Stimulated activated CD8-positive, alpha-beta memory T cell treated with anti-CD3 and anti-CD28 coated beads, Interleukin-7, amount 100 ng/mL, for 48 hours (primary cell): ENCODE data around the gene UGT1A6.
"Not testable (repeated sequence)": the region's sequence is repeated elsewhere in the genome, so short reads cannot be mapped to it uniquely, and the experiment has no call there.

Experiments used
- DNase-seq, 2 donors: peaks; one replicate each; pipeline ENCODE4 v3.0.0-alpha.2; 2020; ENCODE audit warnings: low read depth in 1 of 2; ENCODE audit errors: extremely low read depth in 1 of 2

UGT1A6 gene

DNA sequence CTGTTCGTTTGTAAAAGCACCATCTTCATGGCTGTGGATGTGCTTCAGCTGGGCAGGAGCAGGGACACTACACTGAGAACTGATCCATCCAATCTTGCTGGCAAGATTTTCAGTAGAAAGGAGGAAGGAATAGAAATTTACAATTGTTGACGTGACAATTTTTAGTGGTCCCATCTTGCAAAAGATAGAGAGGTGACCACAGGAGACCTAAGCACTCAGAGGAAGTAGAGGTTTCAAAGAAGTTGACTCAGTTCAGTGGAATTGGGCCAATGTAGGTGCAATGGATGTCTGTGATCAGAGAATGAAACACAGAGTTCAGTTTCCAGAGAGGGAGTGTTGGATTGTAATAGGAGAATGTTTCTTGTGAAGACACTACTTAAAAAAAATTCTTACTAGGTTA lies 21.4 kb downstream of the UGT1A6 start:
- DNase-seq = no peak

DNA sequence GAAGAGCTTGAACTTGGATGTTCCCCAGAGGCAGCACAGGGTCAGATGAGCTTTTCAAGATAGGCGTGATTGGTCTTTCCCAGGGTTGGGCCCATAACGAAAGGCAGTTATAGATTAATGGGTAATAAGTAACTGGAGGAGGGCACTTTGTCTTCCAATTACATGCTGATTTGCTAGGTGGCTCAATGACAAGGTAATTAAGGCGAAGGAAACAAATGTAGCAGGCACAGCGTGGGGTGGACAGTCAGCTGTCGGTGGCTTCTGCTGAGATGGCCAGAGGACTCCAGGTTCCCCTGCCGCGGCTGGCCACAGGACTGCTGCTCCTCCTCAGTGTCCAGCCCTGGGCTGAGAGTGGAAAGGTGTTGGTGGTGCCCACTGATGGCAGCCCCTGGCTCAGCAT lies 25.9 kb downstream of the UGT1A6 start, which contains the start of gene UGT1A4:
Gene UGT1A4 (plus strand): TSS at position 185 of the 400 bp plus-strand sequence. CDS start 85 bp downstream, at position 270.
- no peak for DNase-seq

DNA sequence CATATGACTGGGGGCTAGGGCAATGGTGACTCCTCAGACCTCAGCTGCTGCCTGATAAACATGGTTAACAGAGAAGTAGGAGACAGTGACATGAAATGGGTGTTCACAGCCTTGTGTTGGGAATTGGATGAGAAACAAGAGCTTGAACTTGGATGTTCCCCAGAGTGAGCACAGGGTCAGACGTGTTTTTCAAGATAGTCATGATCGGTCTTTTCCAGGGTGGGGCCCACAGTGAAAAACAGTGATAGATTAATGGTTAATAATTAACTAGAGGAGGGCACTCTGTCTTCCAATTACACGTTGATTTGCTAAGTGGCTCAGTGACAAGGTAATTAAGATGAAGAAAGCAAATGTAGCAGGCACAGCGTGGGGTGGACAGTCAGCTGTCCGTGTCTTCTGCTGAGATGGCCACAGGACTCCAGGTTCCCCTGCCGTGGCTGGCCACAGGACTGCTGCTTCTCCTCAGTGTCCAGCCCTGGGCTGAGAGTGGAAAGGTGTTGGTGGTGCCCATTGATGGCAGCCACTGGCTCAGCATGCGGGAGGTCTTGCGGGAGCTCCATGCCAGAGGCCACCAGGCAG lies 36.1 kb downstream of the UGT1A6 start, which contains the start of gene UGT1A3:
Gene UGT1A3 (plus strand): TSS at position 320 of the 579 bp plus-strand sequence. CDS start 85 bp downstream, at position 405.
- DNase-seq = no peak

DNA sequence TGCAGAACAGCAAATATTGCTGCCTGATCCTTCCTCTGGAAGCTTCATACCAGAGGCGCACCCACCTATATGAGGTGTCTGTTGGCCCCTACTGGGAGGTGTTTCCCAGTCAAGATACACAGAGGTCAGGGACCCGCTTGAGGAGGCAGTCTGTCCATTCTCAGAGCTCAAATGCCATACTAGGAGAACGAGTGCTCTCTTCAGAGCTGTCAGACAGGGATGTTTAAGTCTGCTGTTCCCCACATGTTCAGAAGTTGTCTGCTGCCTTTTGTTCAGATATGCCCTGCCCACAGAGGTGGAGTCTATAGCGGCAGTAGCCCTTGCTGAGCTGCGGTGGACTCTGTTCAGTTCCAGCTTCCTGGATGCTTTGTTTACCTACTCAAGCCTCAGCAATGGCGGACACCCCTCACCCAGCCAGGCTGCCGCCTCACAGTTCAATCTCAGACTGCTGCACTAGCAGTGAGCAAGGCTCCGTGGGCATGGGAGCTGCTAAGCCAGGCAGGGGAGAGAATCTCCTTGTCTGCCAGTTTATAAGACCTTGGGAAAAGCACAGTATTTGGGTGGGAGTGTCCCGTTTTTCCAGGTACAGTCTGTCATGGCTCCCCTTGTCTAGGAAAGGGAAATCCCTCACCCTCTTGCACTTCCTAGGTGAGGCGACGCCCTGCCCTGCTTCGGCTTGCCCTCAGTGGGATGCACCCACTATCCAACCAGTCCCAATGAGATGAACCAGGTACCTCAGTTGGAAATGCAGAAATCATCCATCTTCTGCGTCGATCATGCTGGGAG lies 44.4 kb downstream of the UGT1A6 start:
- DNase-seq = not testable (repeated sequence)

DNA sequence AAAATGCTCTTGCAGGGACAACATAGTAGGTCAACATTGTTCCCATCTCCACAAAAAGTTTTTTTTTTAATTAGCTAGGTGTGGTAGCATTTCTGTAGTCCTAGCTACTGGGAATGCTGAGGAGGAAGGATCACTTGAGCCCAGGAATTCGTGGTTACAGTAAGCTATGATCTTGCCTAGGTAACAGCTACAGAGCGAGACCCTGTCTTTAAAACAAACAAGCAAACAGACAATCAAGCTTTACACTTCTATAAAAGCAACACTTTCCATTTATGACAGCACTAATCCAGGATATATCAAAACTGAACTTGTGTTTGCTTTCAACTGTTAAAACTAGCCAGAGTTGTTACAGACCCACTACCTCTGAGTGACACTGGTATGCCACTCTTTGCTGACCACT lies 48.2 kb downstream of the UGT1A6 start:
- DNase-seq = no peak

DNA sequence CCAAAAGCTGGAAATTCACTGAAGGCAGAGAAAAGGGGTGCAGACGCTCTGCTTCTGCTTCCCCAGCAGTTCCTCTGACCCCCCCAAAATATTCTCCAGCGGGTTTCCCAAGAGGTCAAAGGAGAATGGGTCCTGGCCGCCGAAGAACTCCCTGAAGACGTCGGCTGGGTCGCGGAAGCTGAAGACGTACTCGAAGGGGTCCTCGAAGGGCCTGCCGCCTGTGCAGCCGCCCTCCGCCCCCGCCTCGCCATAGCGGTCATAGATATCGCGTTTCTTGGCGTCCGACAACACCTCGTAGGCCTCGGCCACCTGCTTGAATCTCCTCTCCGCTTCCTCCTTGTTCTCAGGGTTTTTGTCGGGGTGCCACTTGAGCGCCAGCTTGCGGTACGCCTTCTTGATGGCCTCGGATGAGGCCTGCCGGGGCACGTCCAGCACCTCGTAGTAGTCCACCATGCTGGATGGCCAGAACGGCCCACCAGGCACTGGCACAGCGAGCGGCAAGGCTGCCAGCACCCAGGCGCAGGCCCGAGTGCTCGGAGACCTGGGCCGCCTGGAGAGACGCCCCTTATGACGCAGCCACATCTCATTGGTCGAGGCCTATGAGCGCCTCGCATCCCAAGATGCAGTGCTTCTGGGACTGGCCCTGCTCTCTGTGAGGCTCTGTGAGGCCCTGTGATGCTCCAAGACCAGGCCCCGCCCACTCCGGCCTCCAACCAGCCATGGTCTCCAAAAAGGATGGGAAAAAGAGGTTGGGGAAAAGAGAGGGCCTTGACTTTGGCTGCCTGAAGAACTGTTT lies 51.0 kb downstream of the UGT1A6 start:
- no peak for DNase-seq

DNA sequence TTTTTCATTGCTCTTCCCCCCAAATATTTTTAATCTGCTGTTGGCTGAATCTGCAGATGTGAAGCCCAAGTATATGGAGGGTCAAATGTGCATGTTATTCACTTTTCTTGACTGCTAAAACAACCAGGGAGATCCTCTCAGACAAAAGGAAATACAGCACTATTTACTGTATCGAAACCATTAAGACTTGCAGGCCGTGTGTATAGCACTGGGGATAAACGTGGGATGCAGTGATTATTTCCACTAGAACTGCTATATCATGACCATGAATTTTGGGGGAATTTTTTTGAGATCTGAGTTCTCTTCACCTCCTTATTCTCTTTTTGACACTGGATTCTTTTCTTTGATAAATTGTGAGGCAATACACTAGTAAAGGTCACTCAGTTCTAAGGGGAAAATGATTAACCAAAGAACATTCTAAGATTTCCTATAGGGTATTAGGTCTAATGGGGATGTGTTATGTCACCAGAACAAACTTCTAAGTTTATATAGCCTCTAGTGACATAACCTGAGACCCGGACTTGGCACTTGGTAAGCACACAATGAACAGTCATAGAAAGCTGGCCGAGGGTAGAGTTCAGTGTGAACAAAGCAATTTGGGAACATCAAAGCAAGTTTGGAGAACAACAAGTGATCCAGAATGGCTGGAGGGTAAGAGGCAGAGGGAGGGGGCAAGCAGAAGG lies 52.5 kb downstream of the UGT1A6 start:
- DNase-seq = no peak

DNA sequence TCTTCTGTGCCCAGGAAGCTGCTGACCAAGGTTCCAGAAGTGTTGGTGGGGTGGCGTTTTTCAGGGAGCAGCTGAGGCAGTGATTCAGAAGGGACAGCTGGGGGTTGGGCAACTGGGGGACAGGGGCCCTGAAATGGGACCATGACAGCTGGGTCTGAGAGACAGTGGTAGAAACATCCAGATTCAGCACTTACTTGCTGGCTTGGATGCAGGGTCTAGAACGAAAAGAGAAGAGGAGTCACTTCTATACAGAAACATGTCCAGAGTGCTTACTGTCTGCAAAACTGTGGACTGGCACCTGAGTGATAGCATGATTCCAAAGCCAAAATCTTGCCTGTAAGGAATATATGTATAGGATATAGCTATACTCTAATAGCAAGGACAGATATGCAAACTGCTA lies 53.1 kb downstream of the UGT1A6 start:
- DNase-seq = not testable (repeated sequence)

DNA sequence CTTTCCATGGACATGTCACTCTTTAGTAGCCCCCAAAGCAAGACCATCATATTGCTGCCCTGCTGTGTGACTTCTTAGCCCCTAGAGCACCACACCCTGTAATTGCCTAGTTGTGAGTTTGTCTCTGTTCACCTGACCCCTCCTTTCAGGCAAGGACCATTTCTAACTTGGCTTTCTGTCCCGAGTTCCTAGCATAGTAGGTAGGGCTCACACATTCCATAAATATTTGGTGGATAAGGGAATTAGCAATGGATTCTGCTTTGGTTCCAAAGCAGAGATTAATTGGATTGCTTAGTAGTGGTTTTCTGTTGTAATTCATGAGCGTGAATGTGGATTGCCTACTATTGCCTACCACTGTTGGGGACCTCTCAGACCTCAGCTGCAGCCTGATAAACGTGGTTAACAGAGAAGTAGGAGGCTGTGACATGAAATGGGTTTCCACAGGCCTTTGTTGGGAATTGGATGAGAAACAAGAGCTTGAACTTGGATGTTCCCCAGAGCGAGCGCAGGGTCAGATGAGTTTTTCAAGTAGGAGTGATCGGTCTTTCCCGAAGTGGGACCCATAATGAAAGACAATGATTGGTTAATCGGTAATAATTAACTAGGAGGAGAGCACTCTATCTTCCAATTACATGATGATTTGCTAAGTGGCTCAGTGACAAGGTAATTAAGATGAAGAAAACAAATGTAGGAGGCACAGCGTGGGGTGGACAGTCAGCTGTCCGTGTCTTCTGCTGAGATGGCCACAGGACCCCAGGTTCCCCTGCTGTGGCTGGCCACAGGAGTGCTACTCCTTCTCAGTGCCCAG lies 54.0 kb downstream of the UGT1A6 start:
- DNase-seq = no peak

DNA sequence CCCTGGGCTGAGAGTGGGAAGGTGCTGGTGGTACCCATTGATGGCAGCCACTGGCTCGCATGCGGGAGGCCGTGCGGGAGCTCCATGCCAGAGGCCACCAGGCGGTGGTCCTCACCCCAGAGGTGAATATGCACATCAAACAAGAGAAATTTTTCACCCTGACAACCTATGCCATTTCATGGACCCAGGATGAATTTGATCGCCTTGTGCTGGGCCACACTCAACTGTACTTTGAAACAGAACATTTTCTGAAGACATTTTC lies 54.5 kb downstream of the UGT1A6 start:
- DNase-seq = no peak

DNA sequence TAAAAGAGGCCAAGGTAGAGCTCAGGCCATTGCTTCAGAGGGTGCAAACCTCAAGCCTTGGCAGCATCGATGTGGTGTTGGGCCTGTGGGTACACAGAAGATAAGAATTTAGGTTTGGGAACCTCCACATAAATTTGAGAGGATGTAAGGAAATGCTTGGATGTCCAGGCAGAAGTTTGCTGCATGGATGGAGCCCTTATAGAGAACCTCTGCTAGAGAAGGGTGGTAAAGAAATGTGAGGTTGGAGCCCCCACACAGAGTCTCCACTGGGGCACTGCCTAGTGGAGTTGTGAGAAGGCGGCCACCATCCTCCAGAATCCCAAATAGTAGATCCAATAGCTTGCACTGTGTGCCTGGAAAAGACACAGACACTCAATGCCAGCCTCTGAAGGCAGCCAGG lies 58.0 kb downstream of the UGT1A6 start:
- not testable (repeated sequence) for DNase-seq

DNA sequence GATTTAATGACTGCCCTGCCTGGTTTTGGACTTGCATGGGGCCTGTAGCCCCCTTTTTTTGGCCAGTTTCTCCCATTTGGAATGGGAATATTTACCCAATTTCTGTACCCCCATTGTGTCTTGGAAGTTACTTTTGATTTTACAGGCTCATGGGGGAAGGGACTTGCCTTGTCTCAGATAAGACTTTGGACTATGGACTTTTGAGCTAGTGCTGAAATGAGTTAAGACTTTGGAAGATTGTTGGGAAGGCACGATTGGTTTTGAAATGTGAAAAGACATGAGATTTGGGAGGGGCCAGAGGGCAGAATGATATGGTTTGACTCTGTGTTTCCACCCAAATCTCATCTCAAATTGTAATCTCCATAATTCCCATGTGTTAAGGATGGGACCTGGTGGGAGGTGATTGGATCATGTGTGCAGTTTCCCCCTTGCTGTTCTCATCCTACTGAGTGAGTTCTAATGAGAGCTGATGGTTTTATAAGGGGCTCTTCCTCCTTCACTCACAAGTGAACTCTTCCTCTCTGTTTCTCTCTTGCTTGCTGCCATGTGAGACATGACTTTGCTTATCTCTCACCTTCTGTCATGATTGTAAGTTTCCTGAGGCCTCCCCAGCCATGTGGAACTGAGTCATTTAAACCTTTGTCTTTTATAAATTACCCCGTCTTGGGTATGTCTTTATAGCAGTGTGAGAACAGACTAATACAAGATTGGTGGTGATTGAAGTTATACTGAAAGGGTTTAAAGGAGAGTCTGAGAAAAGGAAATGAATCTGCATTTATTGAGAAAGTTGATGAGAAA lies 58.7 kb downstream of the UGT1A6 start:
- not testable (repeated sequence) for DNase-seq

DNA sequence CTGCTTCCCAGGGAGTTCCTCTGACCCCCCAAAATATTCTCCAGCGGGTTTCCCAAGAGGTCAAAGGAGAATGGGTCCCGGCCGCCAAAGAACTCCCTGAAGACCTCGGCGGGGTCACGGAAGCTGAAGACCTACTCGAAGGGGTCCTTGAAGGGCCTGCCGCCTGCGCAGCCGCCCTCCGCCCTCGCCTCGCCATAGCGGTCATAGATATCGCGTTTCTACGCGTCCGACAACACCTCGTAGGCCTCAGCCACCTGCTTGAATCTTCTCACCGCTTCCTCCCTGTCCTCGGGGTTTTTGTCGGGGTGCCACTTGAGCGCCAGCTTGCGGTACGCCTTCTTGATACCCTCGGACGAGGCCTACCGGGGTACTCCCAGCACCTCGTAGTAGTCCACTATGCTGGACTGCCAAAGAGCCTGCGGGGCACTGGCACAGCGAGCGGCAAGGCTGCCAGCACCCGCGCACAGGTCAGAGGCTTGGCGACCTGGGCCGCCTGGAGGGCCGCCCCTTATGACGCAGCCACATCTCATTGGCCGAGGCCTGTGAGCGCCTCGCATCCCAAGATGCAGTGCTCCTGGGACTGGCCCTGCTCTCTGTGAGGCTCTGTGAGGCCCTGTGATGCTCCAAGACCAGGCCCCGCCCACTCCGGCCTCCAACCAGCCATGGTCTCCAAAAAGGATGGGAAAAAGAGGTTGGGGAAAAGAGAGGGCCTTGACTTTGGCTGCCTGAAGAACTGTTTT lies 62.4 kb downstream of the UGT1A6 start:
- no peak for DNase-seq

DNA sequence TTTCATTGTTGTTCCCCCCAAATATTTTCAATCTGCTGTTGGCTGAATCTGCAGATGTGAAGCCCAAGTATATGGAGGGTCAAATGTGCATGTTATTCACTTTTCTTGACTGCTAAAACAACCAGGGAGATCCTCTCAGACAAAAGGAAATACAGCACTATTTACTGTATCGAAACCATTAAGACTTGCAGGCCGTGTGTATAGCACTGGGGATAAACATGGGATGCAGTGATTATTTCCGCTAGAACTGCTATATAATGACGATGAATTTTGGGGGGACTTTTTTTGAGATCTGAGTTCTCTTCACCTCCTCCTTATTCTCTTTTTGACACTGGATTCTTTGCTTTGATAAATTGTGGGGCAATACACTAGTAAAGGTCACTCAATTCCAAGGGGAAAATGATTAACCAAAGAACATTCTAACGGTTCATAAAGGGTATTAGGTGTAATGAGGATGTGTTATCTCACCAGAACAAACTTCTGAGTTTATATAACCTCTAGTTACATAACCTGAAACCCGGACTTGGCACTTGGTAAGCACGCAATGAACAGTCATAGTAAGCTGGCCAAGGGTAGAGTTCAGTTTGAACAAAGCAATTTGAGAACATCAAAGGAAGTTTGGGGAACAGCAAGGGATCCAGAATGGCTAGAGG lies 63.9 kb downstream of the UGT1A6 start:
- DNase-seq = no peak

DNA sequence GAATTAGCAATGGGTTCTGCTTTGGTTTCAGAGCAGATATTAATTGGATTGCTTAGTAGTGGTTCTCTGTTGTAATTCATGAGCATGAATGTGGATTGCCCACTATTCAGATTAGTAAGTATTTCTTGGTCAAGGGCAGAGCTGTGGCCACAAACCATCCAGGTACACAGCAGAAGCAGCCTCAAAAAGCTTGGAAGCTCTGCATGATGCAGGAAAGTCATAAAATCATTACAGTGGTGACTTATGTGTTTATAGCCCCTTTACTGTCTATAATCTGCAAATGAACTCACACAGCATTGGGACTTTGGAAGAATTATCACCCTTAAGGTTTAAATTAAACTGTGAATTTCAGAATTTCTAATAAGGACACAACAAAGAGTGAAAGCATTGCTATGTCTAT lies 65.5 kb downstream of the UGT1A6 start:
- DNase-seq = no peak

DNA sequence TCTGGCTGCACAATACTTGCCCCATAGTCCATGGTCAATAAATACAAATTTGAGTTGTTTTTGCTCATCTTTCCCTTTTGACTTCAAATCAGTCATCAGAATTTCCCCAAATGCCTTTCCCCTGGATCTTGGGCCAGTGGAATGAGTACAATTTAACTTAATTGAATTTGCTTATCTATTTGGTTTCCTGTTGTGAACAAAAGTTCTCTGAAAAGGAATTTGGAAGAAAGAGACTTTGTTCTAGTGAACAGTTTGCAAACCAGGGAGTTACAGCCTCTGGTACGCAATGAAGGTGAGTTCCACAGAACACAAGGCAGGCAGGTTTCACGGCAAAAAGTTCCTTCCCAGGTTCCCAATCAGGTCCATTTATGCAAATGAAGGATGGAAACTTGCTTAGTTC lies 66.2 kb downstream of the UGT1A6 start:
- no peak for DNase-seq

DNA sequence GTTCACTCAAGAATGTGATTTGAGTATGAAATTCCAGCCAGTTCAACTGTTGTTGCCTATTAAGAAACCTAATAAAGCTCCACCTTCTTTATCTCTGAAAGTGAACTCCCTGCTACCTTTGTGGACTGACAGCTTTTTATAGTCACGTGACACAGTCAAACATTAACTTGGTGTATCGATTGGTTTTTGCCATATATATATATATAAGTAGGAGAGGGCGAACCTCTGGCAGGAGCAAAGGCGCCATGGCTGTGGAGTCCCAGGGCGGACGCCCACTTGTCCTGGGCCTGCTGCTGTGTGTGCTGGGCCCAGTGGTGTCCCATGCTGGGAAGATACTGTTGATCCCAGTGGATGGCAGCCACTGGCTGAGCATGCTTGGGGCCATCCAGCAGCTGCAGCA lies 67.4 kb downstream of the UGT1A6 start, which contains the start of gene UGT1A1:
Gene UGT1A1 (plus strand): TSS at position 228 of the 400 bp plus-strand sequence. CDS start 18 bp downstream, at position 246.
- no peak for DNase-seq

DNA sequence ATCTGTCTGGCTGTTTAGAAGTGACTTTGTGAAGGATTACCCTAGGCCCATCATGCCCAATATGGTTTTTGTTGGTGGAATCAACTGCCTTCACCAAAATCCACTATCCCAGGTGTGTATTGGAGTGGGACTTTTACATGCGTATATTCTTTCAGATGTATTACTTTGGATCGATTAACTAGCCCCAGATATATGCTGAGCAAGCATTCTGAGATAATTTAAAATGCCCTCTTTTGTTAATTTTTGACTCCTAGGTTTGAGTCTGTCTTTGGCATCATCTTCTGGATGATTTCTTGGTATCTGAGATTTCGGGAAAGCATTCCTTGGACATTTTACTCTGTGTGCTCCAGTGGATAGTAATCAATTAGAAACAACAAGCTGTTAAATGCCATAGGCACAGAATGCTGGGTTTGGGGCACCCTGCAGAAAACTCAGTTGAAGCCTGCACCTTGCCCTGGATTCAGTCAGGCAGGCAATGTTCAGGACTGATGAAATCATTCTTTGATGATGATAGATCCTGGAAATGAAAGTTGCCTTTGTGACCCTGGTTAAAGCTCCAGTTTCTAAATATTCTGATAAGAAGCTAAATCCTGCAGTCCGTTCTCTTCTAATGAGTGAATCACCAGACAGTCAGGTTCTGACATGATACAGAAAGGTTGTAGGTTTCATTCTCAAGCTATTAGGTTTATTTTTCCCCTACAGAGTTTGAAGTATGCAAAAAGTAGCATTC lies 68.5 kb downstream of the UGT1A6 start:
- DNase-seq = no peak
